Stimulated activated naive CD8-positive, alpha-beta T cell treated with anti-CD3 and anti-CD28 coated beads, Interleukin-15, Interleukin-2, amounts not matched to agents 100 ng/mL and 50 ng/mL, for 24 hours (primary cell): ENCODE measurements around the gene TNFRSF8.
"Not testable (repeated sequence)": the region's sequence is repeated elsewhere in the genome, so short reads cannot be mapped to it uniquely, and the experiment has no call there.

Source experiments
- H3K27ac Mint-ChIP-seq: one replicate; pipeline ENCODE4 v1.8.0; 2021; ENCODE audit warnings: mild to moderate bottlenecking, mixed read lengths
- H3K27me3 Mint-ChIP-seq: one replicate; pipeline ENCODE4 v1.8.0; 2021; ENCODE audit warnings: mixed read lengths
- H3K36me3 Mint-ChIP-seq: one replicate; pipeline ENCODE4 v1.8.0; 2021; ENCODE audit warnings: low read depth, mixed read lengths
- H3K4me1 Mint-ChIP-seq: one replicate; pipeline ENCODE4 v1.8.0; 2021; ENCODE audit warnings: low read depth, mixed read lengths
- H3K4me3 Mint-ChIP-seq: one replicate; pipeline ENCODE4 v1.8.0; 2021; ENCODE audit warnings: mild to moderate bottlenecking, mixed read lengths
- H3K9me3 Mint-ChIP-seq: one replicate; pipeline ENCODE4 v1.8.0; 2021; ENCODE audit warnings: mixed read lengths

TNFRSF8 gene

GRCh38 chr1:12082988-12083387 lies 19.9 kb downstream of the TNFRSF8 start:
- Mint-ChIP-seq H3K27me3 (no peaks in the 10 kb centered on the region), H3K36me3 (peaks cover 15% of the 10 kb centered on the region), H3K9me3 (peaks cover 23% of the 10 kb centered on the region), H3K4me1 (peaks cover 41% of the 10 kb centered on the region), H3K4me3 (no peak overlapping the region), H3K27ac (no peak overlapping the region)

- Mint-ChIP-seq H3K4me3 (no peak overlapping the region), H3K27me3 (no peaks in the 10 kb centered on the region), H3K9me3 (peaks cover 23% of the 10 kb centered on the region), H3K27ac (no peak overlapping the region), H3K36me3 (peaks cover 15% of the 10 kb centered on the region), H3K4me1 (peaks cover 47% of the 10 kb centered on the region)
These were observed 20.7 kb downstream of the TNFRSF8 start for GRCh38 chr1:12083766-12084165.

- H3K4me1 Mint-ChIP-seq: peaks cover 56% of the 10 kb centered on the region
- no peaks in the 10 kb centered on the region for H3K27me3 Mint-ChIP-seq
- H3K4me3 Mint-ChIP-seq: no peak overlapping the region
- H3K9me3 Mint-ChIP-seq: peaks cover 23% of the 10 kb centered on the region
- H3K36me3 Mint-ChIP-seq: peaks cover 15% of the 10 kb centered on the region
- peak overlapping the region; percentile 49 for H3K27ac Mint-ChIP-seq
These were observed 22.6 kb downstream of the TNFRSF8 start for GRCh38 chr1:12085643-12086260.

GRCh38 chr1:12087797-12088314 lies 24.8 kb downstream of the TNFRSF8 start:
- no peaks in the 10 kb centered on the region for H3K27me3 Mint-ChIP-seq
- H3K4me1 Mint-ChIP-seq: peaks cover 45% of the 10 kb centered on the region

GRCh38 chr1:12088607-12089006 lies 25.5 kb downstream of the TNFRSF8 start:
- Mint-ChIP-seq H3K36me3 (peaks cover 5% of the 10 kb centered on the region), H3K27ac (peak overlapping the region; percentile 87), H3K4me3 (peak overlapping the region; percentile 30), H3K9me3 (peaks cover 10% of the 10 kb centered on the region), H3K27me3 (no peaks in the 10 kb centered on the region), H3K4me1 (peaks cover 45% of the 10 kb centered on the region)

More at GRCh38 chr1:12087797-12088314, 24.8 kb downstream of the TNFRSF8 start:
- peaks cover 13% of the 10 kb centered on the region for H3K9me3 Mint-ChIP-seq
- peaks cover 5% of the 10 kb centered on the region for H3K36me3 Mint-ChIP-seq
- H3K27ac Mint-ChIP-seq: peak overlapping the region; percentile 87
- H3K4me3 Mint-ChIP-seq: peak overlapping the region; percentile 30

GRCh38 chr1:12090326-12090725 lies 27.2 kb downstream of the TNFRSF8 start:
- H3K27ac Mint-ChIP-seq: no peak overlapping the region
- peaks cover 5% of the 10 kb centered on the region for H3K36me3 Mint-ChIP-seq
- H3K9me3 Mint-ChIP-seq: peaks cover 5% of the 10 kb centered on the region
- peaks cover 45% of the 10 kb centered on the region for H3K4me1 Mint-ChIP-seq
- no peak overlapping the region for H3K4me3 Mint-ChIP-seq
- H3K27me3 Mint-ChIP-seq: no peaks in the 10 kb centered on the region

GRCh38 chr1:12091191-12091590 lies 28.1 kb downstream of the TNFRSF8 start:
- Mint-ChIP-seq H3K4me1 (peaks cover 45% of the 10 kb centered on the region), H3K4me3 (no peak overlapping the region), H3K36me3 (peaks cover 5% of the 10 kb centered on the region), H3K9me3 (peaks cover 8% of the 10 kb centered on the region), H3K27me3 (no peaks in the 10 kb centered on the region), H3K27ac (no peak overlapping the region)

- Mint-ChIP-seq H3K27me3 (no peaks in the 10 kb centered on the region), H3K4me1 (peaks cover 18% of the 10 kb centered on the region), H3K4me3 (no peak overlapping the region), H3K9me3 (peaks cover 4% of the 10 kb centered on the region), H3K36me3 (no peaks in the 10 kb centered on the region), H3K27ac (no peak overlapping the region)
These were observed 31.1 kb downstream of the TNFRSF8 start for GRCh38 chr1:12094180-12094579.

- H3K36me3 Mint-ChIP-seq: no peaks in the 10 kb centered on the region
- H3K27me3 Mint-ChIP-seq: no peaks in the 10 kb centered on the region
- H3K4me1 Mint-ChIP-seq: peaks cover 5% of the 10 kb centered on the region
- no peak overlapping the region for H3K27ac Mint-ChIP-seq
- no peak overlapping the region for H3K4me3 Mint-ChIP-seq
- peaks cover 4% of the 10 kb centered on the region for H3K9me3 Mint-ChIP-seq
These were observed 32.6 kb downstream of the TNFRSF8 start for GRCh38 chr1:12095452-12096263.

GRCh38 chr1:12096615-12097014 lies 33.5 kb downstream of the TNFRSF8 start:
- H3K27ac Mint-ChIP-seq: no peak overlapping the region
- peaks cover 4% of the 10 kb centered on the region for H3K9me3 Mint-ChIP-seq
- no peaks in the 10 kb centered on the region for H3K27me3 Mint-ChIP-seq
- H3K4me1 Mint-ChIP-seq: no peaks in the 10 kb centered on the region
- H3K4me3 Mint-ChIP-seq: no peak overlapping the region
- no peaks in the 10 kb centered on the region for H3K36me3 Mint-ChIP-seq

- Mint-ChIP-seq H3K4me3 (no peak overlapping the region), H3K9me3 (peaks cover 4% of the 10 kb centered on the region), H3K4me1 (no peaks in the 10 kb centered on the region), H3K27ac (no peak overlapping the region), H3K27me3 (no peaks in the 10 kb centered on the region), H3K36me3 (no peaks in the 10 kb centered on the region)
These were observed 34.2 kb downstream of the TNFRSF8 start for GRCh38 chr1:12097321-12097720.

- no peaks in the 10 kb centered on the region for H3K4me1 Mint-ChIP-seq
- H3K36me3 Mint-ChIP-seq: no peaks in the 10 kb centered on the region
- H3K27ac Mint-ChIP-seq: peak overlapping the region; percentile 11
- H3K9me3 Mint-ChIP-seq: peaks cover 4% of the 10 kb centered on the region
- no peaks in the 10 kb centered on the region for H3K27me3 Mint-ChIP-seq
- no peak overlapping the region for H3K4me3 Mint-ChIP-seq
These were observed 35.7 kb downstream of the TNFRSF8 start for GRCh38 chr1:12098786-12099185.

- H3K36me3 Mint-ChIP-seq: no peaks in the 10 kb centered on the region
These were observed 36.5 kb downstream of the TNFRSF8 start for GRCh38 chr1:12099610-12100009.

GRCh38 chr1:12100071-12100470 lies 37.0 kb downstream of the TNFRSF8 start:
- H3K9me3 Mint-ChIP-seq: peaks cover 4% of the 10 kb centered on the region
- no peaks in the 10 kb centered on the region for H3K36me3 Mint-ChIP-seq
- H3K4me3 Mint-ChIP-seq: no peak overlapping the region
- H3K27me3 Mint-ChIP-seq: no peaks in the 10 kb centered on the region
- H3K4me1 Mint-ChIP-seq: no peaks in the 10 kb centered on the region
- no peak overlapping the region for H3K27ac Mint-ChIP-seq

More at GRCh38 chr1:12099610-12100009, 36.5 kb downstream of the TNFRSF8 start:
- no peaks in the 10 kb centered on the region for H3K27me3 Mint-ChIP-seq
- H3K9me3 Mint-ChIP-seq: peaks cover 4% of the 10 kb centered on the region
- H3K27ac Mint-ChIP-seq: no peak overlapping the region
- H3K4me3 Mint-ChIP-seq: no peak overlapping the region
- no peaks in the 10 kb centered on the region for H3K4me1 Mint-ChIP-seq

GRCh38 chr1:12101120-12101519 lies 38.0 kb downstream of the TNFRSF8 start:
- H3K27ac Mint-ChIP-seq, H3K27me3 Mint-ChIP-seq, H3K36me3 Mint-ChIP-seq, H3K9me3 Mint-ChIP-seq, H3K4me1 Mint-ChIP-seq, H3K4me3 Mint-ChIP-seq: not testable (repeated sequence)
